Stomach (tissue), 4 donors: ENCODE measurements around the gene SRMS.

Experiments used
- EP300 ChIP-seq: sonication (generic); formaldehyde crosslinking; IDR thresholded peaks from one replicate; pipeline ENCODE4 v1.6.1; 2017; ENCODE audit warnings: antibody characterized with exemption
- POLR2A ChIP-seq, 4 donors: fragments of 450-650 bp; IDR thresholded peaks; one replicate each; pipeline ENCODE4 v1.6.1; 2016; ENCODE audit warnings: antibody characterized with exemption in 4 of 4, control low read depth in 2 of 4, mild to moderate bottlenecking in 1 of 4, moderate library complexity in 1 of 4
- POLR2AphosphoS5 ChIP-seq, 3 donors: sonication (generic); formaldehyde crosslinking; IDR thresholded peaks; one replicate each; pipeline ENCODE4 v1.6.1; 2016; ENCODE audit warnings: antibody characterized with exemption in 3 of 3
- TF ChIP-seq, protein P1 (sequence below), 7 experiments: fragments of 450-650 bp in 4 of 7; fragments of 200-600 bp in 3 of 7; sonication (generic) in 3 of 7; IDR thresholded peaks; one replicate each; pipeline ENCODE4 v1.5.1; 2016 to 2019; ENCODE audit warnings: antibody characterized with exemption in 7 of 7, control low read depth in 2 of 7, mild to moderate bottlenecking in 1 of 7

DNA sequence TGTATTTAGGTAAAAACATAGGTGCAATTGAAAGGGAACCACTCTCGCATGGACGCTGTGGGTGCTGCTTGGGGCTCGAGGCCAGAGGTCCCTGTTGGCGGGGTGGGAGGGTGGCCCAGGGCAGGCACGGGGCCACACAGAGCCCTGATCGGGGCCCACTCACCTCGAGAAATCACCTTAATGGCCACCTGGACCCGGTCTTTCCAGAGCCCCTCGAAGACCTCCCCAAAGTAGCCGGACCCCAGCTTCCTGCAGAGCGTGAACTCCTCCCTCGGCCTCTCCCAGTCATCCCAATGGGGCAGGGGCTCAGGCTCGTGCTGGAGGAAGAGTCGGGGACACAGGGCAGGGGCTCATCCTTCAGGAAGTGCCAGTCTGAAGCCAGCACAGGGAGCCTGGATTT is 14.2 kb downstream of the SRMS start:
- TF ChIP-seq, protein P1, sequence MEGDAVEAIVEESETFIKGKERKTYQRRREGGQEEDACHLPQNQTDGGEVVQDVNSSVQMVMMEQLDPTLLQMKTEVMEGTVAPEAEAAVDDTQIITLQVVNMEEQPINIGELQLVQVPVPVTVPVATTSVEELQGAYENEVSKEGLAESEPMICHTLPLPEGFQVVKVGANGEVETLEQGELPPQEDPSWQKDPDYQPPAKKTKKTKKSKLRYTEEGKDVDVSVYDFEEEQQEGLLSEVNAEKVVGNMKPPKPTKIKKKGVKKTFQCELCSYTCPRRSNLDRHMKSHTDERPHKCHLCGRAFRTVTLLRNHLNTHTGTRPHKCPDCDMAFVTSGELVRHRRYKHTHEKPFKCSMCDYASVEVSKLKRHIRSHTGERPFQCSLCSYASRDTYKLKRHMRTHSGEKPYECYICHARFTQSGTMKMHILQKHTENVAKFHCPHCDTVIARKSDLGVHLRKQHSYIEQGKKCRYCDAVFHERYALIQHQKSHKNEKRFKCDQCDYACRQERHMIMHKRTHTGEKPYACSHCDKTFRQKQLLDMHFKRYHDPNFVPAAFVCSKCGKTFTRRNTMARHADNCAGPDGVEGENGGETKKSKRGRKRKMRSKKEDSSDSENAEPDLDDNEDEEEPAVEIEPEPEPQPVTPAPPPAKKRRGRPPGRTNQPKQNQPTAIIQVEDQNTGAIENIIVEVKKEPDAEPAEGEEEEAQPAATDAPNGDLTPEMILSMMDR (IDR thresholded peaks at IDR 0.05), result no peak
- TF ChIP-seq EP300, result no peak
- no peak for TF ChIP-seq POLR2AphosphoS5 (IDR thresholded peaks at IDR 0.05)
- no peak for TF ChIP-seq POLR2A (IDR thresholded peaks at IDR 0.05)
